HepG2 (cell line): ENCODE measurements around the gene GALP. TPM values are rescaled to one million over a fixed set of nuclear protein-coding genes. Genes with fewer than 3 reads are reported as not detected.

Experiments
- ATAC-seq: fragments of 200-7000 bp; cut with Tn5 transposase; 3 replicates; pipeline ENCODE4 v1.9.1; 2020; ENCODE audit warnings: mild to moderate bottlenecking, moderate library complexity
- BruUV-seq: library from RNA; stranded (reverse); fragments of 400-500 nt; replicated peaks from 2 replicates; lab custom pipeline; 2021; lab: Mats Ljungman, UMichigan
- CTCF ChIA-PET: fragments of 300-600 bp; formaldehyde crosslinking; extraction: SDS; loops from one replicate; lab custom pipeline; 2021; ENCODE audit warnings: low total read pairs, inconsistent platforms, low intra/inter-chr PET ratio; lab: Yijun Ruan, JAX
- POLR2A ChIA-PET: fragments of 350-600 bp; sonication (Branson Sonifier 250); formaldehyde crosslinking; loops from one replicate; lab custom pipeline; 2020; ENCODE audit warnings: antibody characterized with exemption, inconsistent platforms; lab: Yijun Ruan, JAX
- DNase-seq: peaks from one replicate; pipeline ENCODE4 v3.0.0-alpha.2; 2015; ENCODE audit warnings: low spot score
- FAIRE-seq: peaks from 3 replicates; lab custom pipeline; 2011; peaks lifted over from hg19 to GRCh38; lab: Jason Lieb, UNC
- H2AFZ ChIP-seq: one replicate; pipeline ENCODE4 v1.6.1; 2011; ENCODE audit warnings: low read length, inconsistent platforms
- H3K27ac ChIP-seq: fragments of 300-600 bp; 3 replicates; pipeline ENCODE4 v1.8.0; 2011; ENCODE audit warnings: mixed run types, mild to moderate bottlenecking, mixed read lengths, low read length, inconsistent platforms; ENCODE audit not compliant: insufficient read depth; ENCODE audit errors: extremely low read length
- H3K27me3 ChIP-seq, 2 experiments: fragments of 200-600 bp in 1 of 2; 2 replicates in 1 of 2; 3 replicates in 1 of 2; pipeline versions ENCODE4 v1.6.0 to v1.8.0; 2011; ENCODE audit warnings: low read length in 2 of 2, mild to moderate bottlenecking in 2 of 2, moderate library complexity in 2 of 2, inconsistent platforms in 1 of 2; ENCODE audit not compliant: insufficient read depth in 2 of 2, control insufficient read depth in 1 of 2
- H3K36me3 ChIP-seq, 2 experiments: fragments of 200-600 bp in 1 of 2; replicated peaks in 1 of 2; 2 replicates in 1 of 2; 3 replicates in 1 of 2; pipeline versions ENCODE4 v1.5.1 to v1.8.0; 2011; ENCODE audit warnings: low read length in 2 of 2, inconsistent platforms in 1 of 2; ENCODE audit not compliant: insufficient read depth in 2 of 2, control insufficient read depth in 1 of 2
- H3K4me1 ChIP-seq: 2 replicates; pipeline ENCODE4 v1.5.1; 2012; ENCODE audit warnings: low read length, inconsistent platforms; ENCODE audit not compliant: insufficient read depth
- H3K4me2 ChIP-seq: 2 replicates; pipeline ENCODE4 v1.6.0; 2011; ENCODE audit warnings: low read depth, low read length, inconsistent platforms
- H3K4me3 ChIP-seq, 3 experiments: fragments of 200-600 bp in 1 of 3; sonication (generic), shearing (Covaris generic) in 1 of 3; replicated peaks in 1 of 3; 2 replicates each; pipeline ENCODE4 v1.5.1; 2011 to 2016; ENCODE audit warnings: low read length in 3 of 3, inconsistent platforms in 2 of 3, low read depth in 2 of 3, mild to moderate bottlenecking in 2 of 3, control low read depth in 1 of 3, mixed read lengths in 1 of 3; ENCODE audit not compliant: insufficient read depth in 1 of 3
- H3K79me2 ChIP-seq: one replicate; pipeline ENCODE4 v1.6.1; 2011; ENCODE audit warnings: low read length, inconsistent platforms; ENCODE audit not compliant: insufficient read depth
- H3K9ac ChIP-seq: 2 replicates; pipeline ENCODE4 v1.6.0; 2011; ENCODE audit warnings: mild to moderate bottlenecking, low read depth, low read length, inconsistent platforms; ENCODE audit not compliant: insufficient read depth
- H3K9me3 ChIP-seq: 2 replicates; pipeline ENCODE4 v1.5.1; 2012; ENCODE audit warnings: mild to moderate bottlenecking, low read length
- H4K20me1 ChIP-seq: 2 replicates; pipeline ENCODE4 v1.6.0; 2011; ENCODE audit warnings: inconsistent platforms, mild to moderate bottlenecking, low read length, moderate library complexity; ENCODE audit not compliant: insufficient read depth
- MBNL3 ChIP-seq: fragments of 250-450 bp; sonication (Bioruptor Pico); conservative IDR thresholded peaks from 2 replicates; pipeline ENCODE4 v1.8.0; 2022; ENCODE audit warnings: mild to moderate bottlenecking, inconsistent platforms
- MED1 ChIP-seq: sonication (generic); formaldehyde crosslinking; IDR thresholded peaks from 2 replicates; pipeline ENCODE4 v1.4.0; 2020; ENCODE audit warnings: missing genetic modification reagents
- MIER3 ChIP-seq: IDR thresholded peaks from 2 replicates; pipeline ENCODE4 v1.6.1; 2016; ENCODE audit warnings: missing compliant biosample characterization, borderline replicate concordance
- SNAPC2 ChIP-seq: sonication (generic); formaldehyde crosslinking; IDR thresholded peaks from 2 replicates; pipeline ENCODE4 v1.8.1; 2022; ENCODE audit warnings: mild to moderate bottlenecking, missing genetic modification reagents
- ZMAT3 ChIP-seq: sonication (generic); formaldehyde crosslinking; conservative IDR thresholded peaks from 2 replicates; pipeline ENCODE4 v1.7.0; 2021; ENCODE audit warnings: missing genetic modification reagents
- ZNF205 ChIP-seq: IDR thresholded peaks from 2 replicates; pipeline ENCODE4 v1.6.1; 2018; ENCODE audit warnings: missing biosample characterization, missing genetic modification reagents
- ZNF235 ChIP-seq: sonication (generic); formaldehyde crosslinking; IDR thresholded peaks from 2 replicates; pipeline ENCODE4 v1.8.1; 2023; ENCODE audit warnings: mild to moderate bottlenecking, missing genetic modification reagents, borderline replicate concordance
- ZNF275 ChIP-seq: sonication (generic); formaldehyde crosslinking; IDR thresholded peaks from 2 replicates; pipeline ENCODE4 v1.8.0; 2022; ENCODE audit warnings: missing genetic modification reagents, mild to moderate bottlenecking, inconsistent platforms, borderline replicate concordance
- ZNF451 ChIP-seq: sonication (generic); formaldehyde crosslinking; IDR thresholded peaks from 2 replicates; pipeline ENCODE4 v1.5.0; 2020; ENCODE audit warnings: mild to moderate bottlenecking, missing genetic modification reagents
- WGBS: methylation state at CpG from one replicate; pipeline ENCODE4 v1.1.6; 2017; ENCODE audit warnings: low lambda C conversion rate; 5-methylcytosine and 5-hydroxymethylcytosine counted together
- in situ Hi-C: cut with HindIII; loops from 2 replicates; pipeline ENCODE4 v1.10.0; 2017; ENCODE audit warnings: low pct_unique_long_range_greater_than_20kb; ENCODE audit not compliant: extremely low pct_ligation_motif_present
- intact Hi-C: fragments of 100-400 bp; cut with micrococcal nuclease; formaldehyde crosslinking; loops from one replicate; pipeline ENCODE4 v1.10.0; 2022; ENCODE audit not compliant: unreplicated experiment
- polyA plus RNA-seq, 8 experiments: library from polyadenylated mRNA; depleted of rRNA in 3 of 8; stranded (reverse) in 7 of 8; unstranded in 1 of 8; fragments of >200 nt; fragmentation: Illumina TruSeq in 4 of 8; extraction: Trizol in 4 of 8; gene quantifications; 2 replicates each; pipeline versions ENCODE4 v1.2.1 to v1.2.3, GENCODE V29; 2011 to 2016; ENCODE audit warnings: low read depth in 4 of 8, missing spikeins in 1 of 8, mixed read lengths in 1 of 8; ENCODE audit not compliant: insufficient read depth in 1 of 8
- total RNA-seq, 5 experiments: library from RNA; depleted of rRNA; stranded (reverse); fragments of >200 nt; fragmentation: Illumina TruSeq; extraction: Trizol; gene quantifications; 2 replicates each; pipeline ENCODE4 v1.2.3, GENCODE V29; 2016; ENCODE audit warnings: low read depth in 1 of 5
- TF ChIP-seq, protein P1 (sequence below): sonication (generic); formaldehyde crosslinking; IDR thresholded peaks from 2 replicates; pipeline ENCODE4 v1.5.0; 2020; ENCODE audit warnings: mild to moderate bottlenecking, low read depth, missing genetic modification reagents, borderline replicate concordance
- TF ChIP-seq, protein P2 (sequence below): sonication (generic); formaldehyde crosslinking; IDR thresholded peaks from 2 replicates; pipeline ENCODE4 v1.4.0; 2020; ENCODE audit warnings: low read depth, mild to moderate bottlenecking, missing genetic modification reagents
- TF ChIP-seq, protein P3 (sequence below): sonication (generic); formaldehyde crosslinking; IDR thresholded peaks from 2 replicates; pipeline ENCODE4 v1.5.0; 2020; ENCODE audit warnings: mild to moderate bottlenecking, missing genetic modification reagents

The GALP gene
- total and polyA plus RNA-seq, 2 of the 13 experiments (the other 11 are each of a cell fraction or from before 2014, with no cell fraction given) = not detected

GRCh38 chr19:56211718-56212117 is 35.9 kb downstream of the GALP start (continued):
- TF ChIP-seq, protein P1, sequence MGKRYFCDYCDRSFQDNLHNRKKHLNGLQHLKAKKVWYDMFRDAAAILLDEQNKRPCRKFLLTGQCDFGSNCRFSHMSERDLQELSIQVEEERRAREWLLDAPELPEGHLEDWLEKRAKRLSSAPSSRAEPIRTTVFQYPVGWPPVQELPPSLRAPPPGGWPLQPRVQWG (CRISPR knock-in tag) = no peak
- TF ChIP-seq, protein P2, sequence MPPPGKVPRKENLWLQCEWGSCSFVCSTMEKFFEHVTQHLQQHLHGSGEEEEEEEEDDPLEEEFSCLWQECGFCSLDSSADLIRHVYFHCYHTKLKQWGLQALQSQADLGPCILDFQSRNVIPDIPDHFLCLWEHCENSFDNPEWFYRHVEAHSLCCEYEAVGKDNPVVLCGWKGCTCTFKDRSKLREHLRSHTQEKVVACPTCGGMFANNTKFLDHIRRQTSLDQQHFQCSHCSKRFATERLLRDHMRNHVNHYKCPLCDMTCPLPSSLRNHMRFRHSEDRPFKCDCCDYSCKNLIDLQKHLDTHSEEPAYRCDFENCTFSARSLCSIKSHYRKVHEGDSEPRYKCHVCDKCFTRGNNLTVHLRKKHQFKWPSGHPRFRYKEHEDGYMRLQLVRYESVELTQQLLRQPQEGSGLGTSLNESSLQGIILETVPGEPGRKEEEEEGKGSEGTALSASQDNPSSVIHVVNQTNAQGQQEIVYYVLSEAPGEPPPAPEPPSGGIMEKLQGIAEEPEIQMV (CRISPR knock-in tag) = no peak
- TF ChIP-seq ZNF451 (CRISPR knock-in tag) = no peak
- no peak for TF ChIP-seq ZMAT3 (CRISPR knock-in tag)
- no peak for TF ChIP-seq MED1 (CRISPR knock-in tag)

- Histone ChIP-seq H3K27me3 (peaks cover 0 to 10% of the 10 kb centered on the region in 2 experiments; a peak in 1 of 5 replicates), H3K36me3 (peaks cover 1 to 8% of the 10 kb centered on the region in 2 experiments; a peak in 3 of 5 replicates), H3K9me3 (no peaks in the 10 kb centered on the region), H4K20me1 (no peaks in the 10 kb centered on the region), H3K4me1 (no peaks in the 10 kb centered on the region), H3K9ac (no peak overlapping the region), H3K4me3 (no peak overlapping the region), H2AFZ (no peak overlapping the region), H3K4me2 (no peak overlapping the region), H3K27ac (no peak overlapping the region), H3K79me2 (no peaks in the 10 kb centered on the region)
- ATAC-seq = no peak
- TF ChIP-seq MIER3 (CRISPR knock-in tag) (no peak), MBNL3 (CRISPR knock-in tag) (no peak), ZNF205 (CRISPR knock-in tag) (no peak), ZNF235 (CRISPR knock-in tag) (no peak), ZNF275 (CRISPR knock-in tag) (no peak), SNAPC2 (CRISPR knock-in tag) (no peak)
- TF ChIP-seq, protein P3, sequence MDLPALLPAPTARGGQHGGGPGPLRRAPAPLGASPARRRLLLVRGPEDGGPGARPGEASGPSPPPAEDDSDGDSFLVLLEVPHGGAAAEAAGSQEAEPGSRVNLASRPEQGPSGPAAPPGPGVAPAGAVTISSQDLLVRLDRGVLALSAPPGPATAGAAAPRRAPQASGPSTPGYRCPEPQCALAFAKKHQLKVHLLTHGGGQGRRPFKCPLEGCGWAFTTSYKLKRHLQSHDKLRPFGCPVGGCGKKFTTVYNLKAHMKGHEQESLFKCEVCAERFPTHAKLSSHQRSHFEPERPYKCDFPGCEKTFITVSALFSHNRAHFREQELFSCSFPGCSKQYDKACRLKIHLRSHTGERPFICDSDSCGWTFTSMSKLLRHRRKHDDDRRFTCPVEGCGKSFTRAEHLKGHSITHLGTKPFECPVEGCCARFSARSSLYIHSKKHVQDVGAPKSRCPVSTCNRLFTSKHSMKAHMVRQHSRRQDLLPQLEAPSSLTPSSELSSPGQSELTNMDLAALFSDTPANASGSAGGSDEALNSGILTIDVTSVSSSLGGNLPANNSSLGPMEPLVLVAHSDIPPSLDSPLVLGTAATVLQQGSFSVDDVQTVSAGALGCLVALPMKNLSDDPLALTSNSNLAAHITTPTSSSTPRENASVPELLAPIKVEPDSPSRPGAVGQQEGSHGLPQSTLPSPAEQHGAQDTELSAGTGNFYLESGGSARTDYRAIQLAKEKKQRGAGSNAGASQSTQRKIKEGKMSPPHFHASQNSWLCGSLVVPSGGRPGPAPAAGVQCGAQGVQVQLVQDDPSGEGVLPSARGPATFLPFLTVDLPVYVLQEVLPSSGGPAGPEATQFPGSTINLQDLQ (CRISPR knock-in tag) = no peak
- in situ Hi-C loops (no loop called here), intact Hi-C loops (no loop called here)
- ChIA-PET POLR2A (no interaction called here), CTCF (no interaction called here)
- no peak for FAIRE-seq
- no peak for DNase-seq
- 69% methylated on average over 15 of the region's 79 CpGs for WGBS
- BruUV-seq = no TSS peak
Measured at GRCh38 chr19:56217039-56217949, 41.5 kb downstream of the GALP start.
